ENCODE data around the gene DDX28.
A peak's percentile ranks its signal among the peaks of the same experiment; 100 is the strongest.
"Not testable (repeated sequence)": the region's sequence is repeated elsewhere in the genome, so short reads cannot be mapped to it uniquely, and the experiment has no call there.

Gene DDX28

GRCh38 chr16:67996666-67997065 is 26.4 kb downstream of the DDX28 start:
- H3K27ac ChIP-seq: no peak overlapping the region
- H3K4me3 ChIP-seq: no peak overlapping the region
- H3K4me1 ChIP-seq: peaks cover 60% of the 10 kb centered on the region
- H4K20me1 ChIP-seq: no peaks in the 10 kb centered on the region
- no peak overlapping the region for H3K9ac ChIP-seq
- no peak for TF ChIP-seq Cebpa-rat (IDR thresholded peaks at IDR 0.05)
- no peaks in the 10 kb centered on the region for H3K36me3 ChIP-seq
- H3K27me3 ChIP-seq: no peaks in the 10 kb centered on the region
- no peak overlapping the region for H3K4me2 ChIP-seq
- peaks cover 9% of the 10 kb centered on the region; the same call in 1 of the 2 replicates for H3K9me3 ChIP-seq

GRCh38 chr16:67995423-67995822 is 27.6 kb downstream of the DDX28 start:
- H3K9ac ChIP-seq: no peak overlapping the region
- no peak for TF ChIP-seq Cebpa-rat (IDR thresholded peaks at IDR 0.05)
- H3K27me3 ChIP-seq: no peaks in the 10 kb centered on the region
- no peaks in the 10 kb centered on the region for H3K36me3 ChIP-seq
- no peak overlapping the region for H3K4me2 ChIP-seq
- H4K20me1 ChIP-seq: no peaks in the 10 kb centered on the region
- H3K27ac ChIP-seq: no peak overlapping the region
- H3K4me1 ChIP-seq: peaks cover 58% of the 10 kb centered on the region
- peaks cover 9% of the 10 kb centered on the region; the same call in 1 of the 2 replicates for H3K9me3 ChIP-seq
- no peak overlapping the region for H3K4me3 ChIP-seq

- Histone ChIP-seq H3K27ac (peak overlapping the region; percentile 79), H3K9ac (peak overlapping the region; percentile 39), H3K4me1 (peaks cover 44% of the 10 kb centered on the region), H3K4me3 (peak overlapping the region; percentile 55), H3K4me2 (peak overlapping the region; percentile 88)
- H3K27me3 ChIP-seq, H3K36me3 ChIP-seq, H4K20me1 ChIP-seq, H3K9me3 ChIP-seq: not testable (repeated sequence)
These were observed 29.0 kb downstream of the DDX28 start for GRCh38 chr16:67994040-67994408.

- no peak for TF ChIP-seq Cebpa-rat (IDR thresholded peaks at IDR 0.05)
- peak overlapping the region; percentile 39 for H3K9ac ChIP-seq
- no peaks in the 10 kb centered on the region for H3K27me3 ChIP-seq
- H3K4me3 ChIP-seq: peak overlapping the region; percentile 55
- H3K4me2 ChIP-seq: peak overlapping the region; percentile 88
- H3K4me1 ChIP-seq: peaks cover 38% of the 10 kb centered on the region
- no peaks in the 10 kb centered on the region for H3K36me3 ChIP-seq
- H3K27ac ChIP-seq: peak overlapping the region; percentile 79
- peaks cover 8% of the 10 kb centered on the region; the same call in 1 of the 2 replicates for H3K9me3 ChIP-seq
- H4K20me1 ChIP-seq: no peaks in the 10 kb centered on the region
These were observed 29.6 kb downstream of the DDX28 start for GRCh38 chr16:67993207-67994039.

- Histone ChIP-seq H3K36me3 (no peaks in the 10 kb centered on the region), H3K4me3 (no peak overlapping the region), H3K27me3 (no peaks in the 10 kb centered on the region), H3K4me2 (peak overlapping the region; percentile 88), H3K27ac (peak overlapping the region; percentile 79), H4K20me1 (no peaks in the 10 kb centered on the region), H3K9ac (no peak overlapping the region), H3K9me3 (peaks cover under 1% of the 10 kb centered on the region; the same call in 1 of the 2 replicates), H3K4me1 (peaks cover 34% of the 10 kb centered on the region)
- TF ChIP-seq Cebpa-rat (IDR thresholded peaks at IDR 0.05): no peak
These were observed 30.3 kb downstream of the DDX28 start for GRCh38 chr16:67992661-67993206.

GRCh38 chr16:67990018-67990386 is 33.0 kb downstream of the DDX28 start:
- Histone ChIP-seq H3K27me3 (no peaks in the 10 kb centered on the region), H3K4me3 (no peak overlapping the region), H3K4me1 (peaks cover 54% of the 10 kb centered on the region), H3K9ac (no peak overlapping the region), H3K9me3 (no peaks in the 10 kb centered on the region), H3K27ac (no peak overlapping the region), H3K36me3 (no peaks in the 10 kb centered on the region), H4K20me1 (no peaks in the 10 kb centered on the region), H3K4me2 (no peak overlapping the region)
- no peak for TF ChIP-seq Cebpa-rat (IDR thresholded peaks at IDR 0.05)

- no peak overlapping the region for H3K27ac ChIP-seq
- no peak overlapping the region for H3K9ac ChIP-seq
- H3K4me2 ChIP-seq: no peak overlapping the region
- H3K36me3 ChIP-seq: no peaks in the 10 kb centered on the region
- peaks cover 54% of the 10 kb centered on the region for H3K4me1 ChIP-seq
- no peaks in the 10 kb centered on the region for H3K27me3 ChIP-seq
- no peak overlapping the region for H3K4me3 ChIP-seq
- no peak for TF ChIP-seq Cebpa-rat (IDR thresholded peaks at IDR 0.05)
- no peaks in the 10 kb centered on the region for H4K20me1 ChIP-seq
- H3K9me3 ChIP-seq: no peaks in the 10 kb centered on the region
These were observed 33.6 kb downstream of the DDX28 start for GRCh38 chr16:67989322-67990017.

- H3K9me3 ChIP-seq: no peaks in the 10 kb centered on the region
- H3K4me1 ChIP-seq: peaks cover 54% of the 10 kb centered on the region
These were observed 34.4 kb downstream of the DDX28 start for GRCh38 chr16:67988675-67989074.

GRCh38 chr16:67987460-67988160 is 35.4 kb downstream of the DDX28 start:
- Histone ChIP-seq H4K20me1 (no peaks in the 10 kb centered on the region), H3K9me3 (no peaks in the 10 kb centered on the region), H3K4me1 (peaks cover 48% of the 10 kb centered on the region), H3K4me2 (no peak overlapping the region), H3K36me3 (no peaks in the 10 kb centered on the region), H3K27me3 (no peaks in the 10 kb centered on the region), H3K9ac (no peak overlapping the region), H3K27ac (no peak overlapping the region), H3K4me3 (no peak overlapping the region)
- no peak for TF ChIP-seq Cebpa-rat (IDR thresholded peaks at IDR 0.05)

More at GRCh38 chr16:67988675-67989074, 34.4 kb downstream of the DDX28 start:
- TF ChIP-seq Cebpa-rat (IDR thresholded peaks at IDR 0.05): no peak
- Histone ChIP-seq H3K36me3 (no peaks in the 10 kb centered on the region), H3K27ac (no peak overlapping the region), H3K9ac (no peak overlapping the region), H3K4me3 (no peak overlapping the region), H3K27me3 (no peaks in the 10 kb centered on the region), H4K20me1 (no peaks in the 10 kb centered on the region), H3K4me2 (no peak overlapping the region)
